GM12878 (cell line): ENCODE measurements around the gene MAP3K1. TPM values are rescaled to one million over a fixed set of nuclear protein-coding genes. Genes with fewer than 3 reads are reported as not detected.

Source experiments
- CBX5 ChIP-seq: sonication (generic); IDR thresholded peaks from 2 replicates; pipeline ENCODE4 v1.6.1; 2016; ENCODE audit warnings: low read depth, moderate library complexity, mild to moderate bottlenecking, inconsistent platforms
- MEF2A ChIP-seq: IDR thresholded peaks from 2 replicates; pipeline ENCODE4 v1.6.1; 2011; ENCODE audit warnings: low read depth, mild to moderate bottlenecking, low read length, moderate library complexity; ENCODE audit not compliant: insufficient read depth
- POLR2AphosphoS2 ChIP-seq: IDR thresholded peaks from 2 replicates; pipeline ENCODE4 v1.6.1; 2011; ENCODE audit warnings: low read depth, mild to moderate bottlenecking, low read length, improper control_type of control experiment, moderate library complexity
- SUPT20H ChIP-seq: IDR thresholded peaks from 2 replicates; pipeline ENCODE4 v1.6.1; 2011; ENCODE audit warnings: low read depth, mild to moderate bottlenecking, low read length, moderate library complexity, borderline replicate concordance; ENCODE audit not compliant: control insufficient read depth
- ZBTB11 ChIP-seq: fragments of 450-650 bp; formaldehyde crosslinking; IDR thresholded peaks from 2 replicates; pipeline ENCODE4 v1.5.0; 2022; ENCODE audit warnings: mild to moderate bottlenecking, missing genetic modification characterization
- polyA plus RNA-seq, 11 experiments: library from polyadenylated mRNA; depleted of rRNA in 4 of 11; unstranded in 6 of 11; stranded (reverse) in 5 of 11; fragments of >200 nt; fragmentation: Nextera tagmentation in 4 of 11; fragmentation: Illumina TruSeq in 1 of 11; extraction: Ambion mirVana in 4 of 11; extraction: Trizol in 1 of 11; gene quantifications; 1 replicate in 1 of 11; 2 replicates in 10 of 11; pipeline versions ENCODE4 v1.2.1 to v1.2.3, GENCODE V29; 2011 to 2016; ENCODE audit warnings: inconsistent platforms in 2 of 11, missing spikeins in 2 of 11, low read depth in 1 of 11
- total RNA-seq, 4 experiments: library from RNA; depleted of rRNA in 3 of 4; stranded (reverse); fragments of >200 nt in 3 of 4; fragmentation: Illumina TruSeq in 1 of 4; extraction: Trizol in 1 of 4; gene quantifications; 2 replicates each; pipeline versions ENCODE4 v1.2.1 to v1.2.3, GENCODE V29; 2013 to 2021
- TF ChIP-seq, protein P1 (sequence below): fragments of 450-650 bp; IDR thresholded peaks from 2 replicates; pipeline ENCODE4 v1.6.1; 2017; ENCODE audit warnings: low read depth, mild to moderate bottlenecking, moderate library complexity

The MAP3K1 gene
- total and polyA plus RNA-seq, 10 of the 15 experiments (the other 5 are each of a cell fraction or from before 2014, with no cell fraction given): 7.5 to 24.6 (median 12.6) TPM

- TF ChIP-seq SUPT20H: no peak
- TF ChIP-seq, protein P1, sequence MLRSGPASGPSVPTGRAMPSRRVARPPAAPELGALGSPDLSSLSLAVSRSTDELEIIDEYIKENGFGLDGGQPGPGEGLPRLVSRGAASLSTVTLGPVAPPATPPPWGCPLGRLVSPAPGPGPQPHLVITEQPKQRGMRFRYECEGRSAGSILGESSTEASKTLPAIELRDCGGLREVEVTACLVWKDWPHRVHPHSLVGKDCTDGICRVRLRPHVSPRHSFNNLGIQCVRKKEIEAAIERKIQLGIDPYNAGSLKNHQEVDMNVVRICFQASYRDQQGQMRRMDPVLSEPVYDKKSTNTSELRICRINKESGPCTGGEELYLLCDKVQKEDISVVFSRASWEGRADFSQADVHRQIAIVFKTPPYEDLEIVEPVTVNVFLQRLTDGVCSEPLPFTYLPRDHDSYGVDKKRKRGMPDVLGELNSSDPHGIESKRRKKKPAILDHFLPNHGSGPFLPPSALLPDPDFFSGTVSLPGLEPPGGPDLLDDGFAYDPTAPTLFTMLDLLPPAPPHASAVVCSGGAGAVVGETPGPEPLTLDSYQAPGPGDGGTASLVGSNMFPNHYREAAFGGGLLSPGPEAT: peak; percentile 17; the same call in 1 of the 2 replicates
- TF ChIP-seq MEF2A: no peak
- TF ChIP-seq CBX5: no peak
- no peak for TF ChIP-seq POLR2AphosphoS2
- no peak for TF ChIP-seq ZBTB11 (CRISPR knock-in tag)
Measured at GRCh38 chr5:56816546-56817081, 1.3 kb downstream of the MAP3K1 start (continued).
